ENCODE measurements around the gene ZNF19.

Gene ZNF19

DNA sequence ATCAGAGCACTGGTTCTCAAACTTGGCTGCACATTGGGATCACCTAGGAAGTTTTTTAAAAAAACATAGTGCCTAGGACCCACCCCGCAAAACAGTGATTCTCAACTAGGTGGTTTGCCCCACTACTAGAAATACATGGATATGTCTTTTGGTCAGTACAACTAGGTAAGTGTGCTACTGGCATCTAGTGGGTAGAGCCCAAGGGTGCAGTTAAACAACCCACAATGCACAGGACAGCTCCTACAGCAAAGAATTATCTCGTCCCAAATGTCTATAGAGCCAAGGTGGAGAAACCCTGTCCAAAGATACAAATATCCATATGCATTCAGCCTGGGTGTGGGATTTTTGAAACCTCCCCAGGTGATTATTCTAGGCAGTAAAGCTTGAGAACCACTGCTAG lies 11.8 kb upstream of the ZNF19 start:
- H4K20me1 ChIP-seq (ENCODE audit: insufficient read depth, low read length, poor library complexity, severe bottlenecking): no peaks in the 10 kb centered on the region
- H2AFZ ChIP-seq (ENCODE audit: low read length): no peak overlapping the region
- TF ChIP-seq CTCF (conservative IDR thresholded peaks at IDR 0.05; ENCODE audit: low read length): no peak
- no peak for TF ChIP-seq EZH2phosphoT487 (IDR thresholded peaks at IDR 0.05; ENCODE audit: borderline replicate concordance)
- no peak overlapping the region for H3K4me2 ChIP-seq (ENCODE audit: low read depth, low read length, poor library complexity, severe bottlenecking)
- H3K79me2 ChIP-seq (ENCODE audit: insufficient read depth, low read length): no peaks in the 10 kb centered on the region
- no peaks in the 10 kb centered on the region for H3K36me3 ChIP-seq (ENCODE audit: insufficient read depth, low read length)
- H3K4me1 ChIP-seq (ENCODE audit: insufficient read depth, low read length, poor library complexity, severe bottlenecking): no peaks in the 10 kb centered on the region
- H3K9ac ChIP-seq (ENCODE audit: low read depth, low read length, poor library complexity, severe bottlenecking): no peak overlapping the region
- no peaks in the 10 kb centered on the region for H3K27me3 ChIP-seq (ENCODE audit: insufficient read depth, low read length, poor library complexity, severe bottlenecking)
- no peaks in the 10 kb centered on the region for H3K9me3 ChIP-seq (ENCODE audit: insufficient read depth, low read depth, low read length)
- no peaks in the 10 kb centered on the region for H3K9me2 ChIP-seq (replicated peaks; ENCODE audit: low read depth, low read length)
- no peak overlapping the region for H3K4me3 ChIP-seq (ENCODE audit: low read length, poor library complexity, severe bottlenecking)
- no peaks in the 10 kb centered on the region for H3F3A ChIP-seq (ENCODE audit: low read depth)

DNA sequence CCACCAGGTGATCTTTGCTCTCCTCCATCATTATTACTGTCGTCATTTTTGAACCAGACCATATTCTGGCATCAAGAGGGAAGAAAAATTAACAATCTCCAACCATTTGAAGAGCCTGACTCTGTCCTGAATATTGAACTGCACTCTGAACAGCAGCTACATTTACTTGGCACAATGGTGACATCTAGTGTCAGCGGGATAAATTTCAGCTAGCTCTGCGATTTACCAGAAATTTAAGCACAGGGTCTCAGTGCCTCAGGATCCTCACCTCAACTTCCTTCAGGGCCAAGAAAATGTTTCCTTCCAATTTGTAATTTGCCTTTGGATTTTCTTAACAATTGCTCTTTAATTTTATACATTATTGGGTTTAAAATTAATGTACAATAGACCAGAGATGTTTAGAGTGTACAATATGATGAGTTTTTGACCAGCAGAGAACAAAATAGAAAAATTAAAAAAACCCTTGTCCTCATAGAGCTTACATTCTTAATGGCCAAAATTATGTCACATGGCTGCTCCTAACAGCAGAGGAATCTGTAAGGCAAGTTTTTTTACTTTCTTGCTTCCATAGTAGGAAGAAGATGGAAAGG lies 10.7 kb upstream of the ZNF19 start:
- Histone ChIP-seq H3K79me2 (ENCODE audit: insufficient read depth, low read length) (no peaks in the 10 kb centered on the region), H3K9me3 (ENCODE audit: insufficient read depth, low read depth, low read length) (no peaks in the 10 kb centered on the region), H3K27me3 (ENCODE audit: insufficient read depth, low read length, poor library complexity, severe bottlenecking) (no peaks in the 10 kb centered on the region), H3K4me1 (ENCODE audit: insufficient read depth, low read length, poor library complexity, severe bottlenecking) (no peaks in the 10 kb centered on the region), H3K9me2 (replicated peaks; ENCODE audit: low read depth, low read length) (no peaks in the 10 kb centered on the region), H3K4me3 (ENCODE audit: low read length, poor library complexity, severe bottlenecking) (no peak overlapping the region), H3F3A (ENCODE audit: low read depth) (no peaks in the 10 kb centered on the region), H2AFZ (ENCODE audit: low read length) (no peak overlapping the region), H3K4me2 (ENCODE audit: low read depth, low read length, poor library complexity, severe bottlenecking) (no peak overlapping the region), H4K20me1 (ENCODE audit: insufficient read depth, low read length, poor library complexity, severe bottlenecking) (no peaks in the 10 kb centered on the region), H3K9ac (ENCODE audit: low read depth, low read length, poor library complexity, severe bottlenecking) (no peak overlapping the region), H3K36me3 (ENCODE audit: insufficient read depth, low read length) (no peaks in the 10 kb centered on the region)
- TF ChIP-seq EZH2phosphoT487 (IDR thresholded peaks at IDR 0.05; ENCODE audit: borderline replicate concordance) (no peak), CTCF (conservative IDR thresholded peaks at IDR 0.05; ENCODE audit: low read length) (peak; percentile 76)

- no peaks in the 10 kb centered on the region for H3K27me3 ChIP-seq (ENCODE audit: insufficient read depth, low read length, poor library complexity, severe bottlenecking)
- no peak overlapping the region for H3K4me2 ChIP-seq (ENCODE audit: low read depth, low read length, poor library complexity, severe bottlenecking)
- no peak overlapping the region for H3K4me3 ChIP-seq (ENCODE audit: low read length, poor library complexity, severe bottlenecking)
- no peaks in the 10 kb centered on the region for H3K79me2 ChIP-seq (ENCODE audit: insufficient read depth, low read length)
- H2AFZ ChIP-seq (ENCODE audit: low read length): no peak overlapping the region
- H3K9me2 ChIP-seq (replicated peaks; ENCODE audit: low read depth, low read length): no peaks in the 10 kb centered on the region
- TF ChIP-seq CTCF (conservative IDR thresholded peaks at IDR 0.05; ENCODE audit: low read length) (no peak), EZH2phosphoT487 (IDR thresholded peaks at IDR 0.05; ENCODE audit: borderline replicate concordance) (no peak)
- no peaks in the 10 kb centered on the region for H3K4me1 ChIP-seq (ENCODE audit: insufficient read depth, low read length, poor library complexity, severe bottlenecking)
- H3K9me3 ChIP-seq (ENCODE audit: insufficient read depth, low read depth, low read length): no peaks in the 10 kb centered on the region
- no peak overlapping the region for H3K9ac ChIP-seq (ENCODE audit: low read depth, low read length, poor library complexity, severe bottlenecking)
- no peaks in the 10 kb centered on the region for H4K20me1 ChIP-seq (ENCODE audit: insufficient read depth, low read length, poor library complexity, severe bottlenecking)
- H3K36me3 ChIP-seq (ENCODE audit: insufficient read depth, low read length): no peaks in the 10 kb centered on the region
- H3F3A ChIP-seq (ENCODE audit: low read depth): no peaks in the 10 kb centered on the region
These were observed 8.9 kb upstream of the ZNF19 start for GRCh38 chr16:71498031-71498430.
